Left forelimb (tissue), 1 donor: ENCODE data around the gene PDE10A.
"Not testable (repeated sequence)": the region's sequence is repeated elsewhere in the genome, so short reads cannot be mapped to it uniquely, and the experiment has no call there.

Experiments used
- DNase-seq: peaks from one replicate; pipeline ENCODE4 v3.0.0-alpha.2; 2018; ENCODE audit warnings: low spot score

The PDE10A gene

DNA sequence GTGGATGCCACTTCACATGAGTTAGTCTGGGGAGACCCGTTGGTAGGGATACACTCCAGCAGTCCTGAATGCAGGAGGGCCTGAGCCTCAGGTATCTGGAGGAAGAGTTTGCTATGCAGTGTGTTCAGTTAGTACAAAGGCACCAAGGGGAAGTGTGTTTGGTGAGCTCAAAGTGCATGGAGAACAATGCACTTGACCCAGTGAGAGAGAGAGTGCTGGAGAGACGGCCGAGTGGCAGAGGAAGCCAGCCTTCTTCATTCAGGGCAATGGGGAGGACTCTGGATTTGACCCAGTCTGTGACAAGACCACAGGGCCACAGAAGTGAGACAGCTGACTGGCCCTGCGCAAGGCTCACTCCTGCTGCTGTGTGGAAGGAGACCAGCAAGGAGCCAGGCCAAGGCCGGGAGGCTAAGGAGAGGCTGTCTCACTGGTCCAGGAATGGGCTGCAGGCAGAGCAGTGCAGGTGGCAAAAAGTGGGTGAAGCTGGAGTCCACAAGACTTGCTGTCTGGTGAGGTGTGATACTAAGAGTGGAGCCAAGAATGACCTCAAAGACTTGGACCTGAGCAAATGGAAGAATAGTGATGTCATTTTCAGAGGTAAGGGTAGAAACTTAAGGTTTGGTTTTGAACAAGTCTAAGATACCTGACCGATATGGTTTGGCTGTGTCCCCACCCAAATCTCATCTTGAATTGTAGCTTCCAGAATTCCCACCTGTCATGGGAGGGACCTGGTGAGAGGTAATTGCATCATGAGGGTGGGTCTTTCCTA lies 38.0 kb downstream of the PDE10A start:
- DNase-seq, result no peak

DNA sequence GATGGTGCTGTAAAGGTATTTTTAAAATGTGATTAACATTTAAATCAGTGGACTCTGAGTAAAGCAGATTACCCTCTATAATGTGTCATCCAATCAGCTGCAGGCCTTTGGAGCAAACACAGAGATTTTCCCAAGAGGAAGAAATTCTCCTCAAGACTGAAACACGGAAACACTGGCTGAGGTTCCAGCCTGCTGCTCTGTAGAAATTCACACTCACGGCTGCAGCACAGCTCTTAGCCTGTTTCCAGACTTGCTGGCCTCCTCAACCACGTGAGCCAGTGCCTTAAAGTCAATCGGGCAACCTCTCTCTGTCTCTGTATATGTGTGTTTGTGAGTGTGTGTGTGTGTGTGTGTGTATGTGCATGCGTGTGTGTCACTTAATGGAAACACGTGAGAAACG lies 41.1 kb downstream of the PDE10A start:
- DNase-seq, result no peak

DNA sequence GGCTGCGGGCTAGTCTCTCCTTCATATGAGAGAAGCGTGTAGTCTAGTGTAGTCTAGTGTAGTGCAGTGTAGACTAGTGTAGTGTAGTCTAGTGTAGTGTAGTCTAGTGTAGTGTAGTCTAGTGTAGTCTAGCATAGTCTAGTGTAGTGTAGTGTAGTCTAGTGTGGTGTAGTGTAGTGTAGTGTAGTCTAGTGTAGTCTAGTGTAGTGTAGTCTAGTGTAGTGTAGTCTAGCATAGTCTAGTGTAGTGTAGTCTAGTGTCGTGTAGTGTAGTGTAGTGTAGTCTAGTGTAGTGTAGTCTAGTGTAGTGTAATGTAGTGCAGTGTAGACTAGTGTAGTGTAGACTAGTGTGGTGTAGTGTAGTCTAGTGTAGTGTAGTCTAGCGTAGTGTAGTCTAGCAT lies 44.1 kb downstream of the PDE10A start:
- not testable (repeated sequence) for DNase-seq

DNA sequence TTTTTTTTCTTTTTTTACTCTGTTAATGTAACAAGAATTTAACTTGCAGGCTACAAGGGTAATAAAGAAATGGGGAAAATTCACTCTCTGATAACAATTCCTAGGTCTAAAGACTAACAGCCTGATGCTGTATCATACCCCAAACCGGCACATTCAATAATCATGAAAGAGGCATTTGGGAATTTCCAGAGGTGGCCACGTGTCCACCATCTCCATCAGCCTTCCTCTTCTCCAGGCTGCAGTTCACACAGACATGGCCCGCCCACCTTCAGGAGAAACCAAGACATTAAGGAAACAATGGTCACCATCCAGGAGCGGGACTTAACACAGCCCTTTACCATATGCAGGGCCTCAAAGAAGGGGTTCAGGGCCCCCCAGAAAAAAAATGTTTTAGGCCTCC lies 44.8 kb downstream of the PDE10A start:
- no peak for DNase-seq

DNA sequence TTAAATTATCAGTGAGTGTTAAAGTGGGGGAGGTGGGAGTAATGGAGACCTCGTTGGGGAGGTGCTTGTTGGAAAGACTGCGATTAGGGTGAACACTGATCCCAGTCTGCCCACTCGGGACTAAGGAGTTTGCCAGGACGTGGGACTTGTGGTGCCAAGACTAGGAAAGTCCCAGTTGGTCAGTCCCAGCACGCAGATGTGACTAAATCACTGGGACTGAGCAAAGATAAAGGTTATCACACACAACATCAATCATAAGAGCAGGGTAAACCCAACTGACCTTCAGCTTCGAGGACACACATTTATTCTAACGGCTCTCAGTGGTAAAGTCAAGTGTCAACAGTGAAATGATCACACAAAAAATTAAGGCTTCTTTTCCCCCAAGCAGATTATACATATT lies 45.5 kb downstream of the PDE10A start:
- no peak for DNase-seq

DNA sequence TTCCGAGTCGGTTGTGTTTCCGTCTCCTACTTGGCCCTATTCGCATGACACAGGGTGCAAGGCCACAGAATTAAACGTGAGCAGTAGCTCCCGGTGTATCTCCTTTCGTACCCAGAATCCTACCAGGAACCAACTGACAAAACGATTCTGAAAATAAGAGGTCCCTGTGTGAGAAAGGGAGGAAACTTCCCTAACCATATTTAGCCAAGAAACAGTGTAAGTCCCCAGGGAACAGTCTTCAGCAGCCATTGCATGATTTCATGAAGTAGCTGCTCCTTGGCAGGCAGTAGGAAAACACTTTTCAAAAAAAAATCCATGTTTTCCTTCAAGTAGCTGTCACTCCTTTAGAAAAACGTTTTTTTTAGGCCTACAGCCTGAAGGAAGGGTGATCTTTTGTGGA lies 46.9 kb downstream of the PDE10A start:
- no peak for DNase-seq

DNA sequence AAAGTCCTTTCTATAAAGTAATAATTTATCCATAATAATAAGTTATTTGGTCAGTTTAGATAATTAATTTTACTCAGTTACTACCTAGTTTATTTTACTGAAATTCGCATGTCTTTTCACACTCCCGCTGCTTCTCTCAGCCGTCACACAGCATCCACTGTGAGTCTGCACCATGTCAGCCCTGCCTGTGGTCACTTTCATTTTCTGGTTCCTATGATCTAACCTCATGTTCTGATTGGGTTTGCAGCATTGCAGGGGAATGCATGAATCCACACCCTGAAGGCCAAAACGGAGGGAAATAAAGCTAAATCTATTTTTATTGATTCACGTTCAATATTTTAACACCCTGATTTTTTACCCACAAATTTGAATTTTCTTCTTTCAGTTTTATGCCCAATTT lies 47.4 kb downstream of the PDE10A start:
- DNase-seq, result no peak

DNA sequence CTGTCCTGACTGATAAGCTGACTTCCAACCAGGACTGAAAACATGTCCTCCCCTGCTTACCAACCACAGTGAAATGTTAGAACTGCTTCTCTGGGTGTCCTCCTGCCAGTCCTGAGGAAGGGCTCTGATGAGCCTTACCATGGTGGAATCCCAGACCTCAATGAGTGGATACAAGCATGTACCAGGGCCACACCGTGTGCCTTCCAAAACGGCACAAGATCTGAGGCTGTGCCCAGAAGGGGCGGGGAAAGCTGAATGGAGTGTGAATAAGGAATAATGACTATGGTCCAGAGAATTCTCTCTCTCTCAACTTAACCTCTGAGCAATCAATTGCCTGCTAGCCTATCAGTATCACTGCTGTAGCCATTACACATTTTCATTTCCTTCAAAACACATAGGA lies 51.7 kb downstream of the PDE10A start:
- DNase-seq, result no peak

DNA sequence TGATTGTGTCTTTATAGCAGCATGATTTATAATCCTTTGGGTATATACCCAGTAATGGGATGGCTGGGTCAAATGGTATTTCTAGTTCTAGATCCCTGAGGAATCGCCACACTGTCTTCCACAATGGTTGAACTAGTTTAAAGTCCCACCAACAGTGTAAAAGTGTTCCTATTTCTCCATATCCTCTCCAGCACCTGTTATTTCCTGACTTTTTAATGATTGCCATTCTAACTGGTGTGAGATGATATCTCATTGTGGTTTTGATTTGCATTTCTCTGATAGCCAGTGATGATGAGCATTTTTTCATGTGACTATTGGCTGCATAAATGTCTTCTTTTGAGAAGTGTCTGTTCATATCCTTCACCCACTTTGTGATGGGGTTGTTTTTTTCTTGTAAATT lies 54.5 kb downstream of the PDE10A start:
- not testable (repeated sequence) for DNase-seq

DNA sequence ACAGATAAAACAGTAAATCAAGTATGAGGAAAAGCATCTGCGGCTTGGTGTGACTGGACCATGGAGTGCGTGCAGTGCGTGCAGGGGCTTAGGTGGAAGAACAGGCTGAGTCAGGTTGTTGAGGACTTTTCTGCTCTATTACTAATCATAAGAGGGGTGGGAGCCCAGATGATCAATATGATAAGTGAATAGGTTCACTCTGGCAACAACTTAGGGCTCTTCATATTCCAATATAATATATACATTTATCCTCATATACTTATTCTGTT lies 56.4 kb downstream of the PDE10A start:
- DNase-seq, result no peak

DNA sequence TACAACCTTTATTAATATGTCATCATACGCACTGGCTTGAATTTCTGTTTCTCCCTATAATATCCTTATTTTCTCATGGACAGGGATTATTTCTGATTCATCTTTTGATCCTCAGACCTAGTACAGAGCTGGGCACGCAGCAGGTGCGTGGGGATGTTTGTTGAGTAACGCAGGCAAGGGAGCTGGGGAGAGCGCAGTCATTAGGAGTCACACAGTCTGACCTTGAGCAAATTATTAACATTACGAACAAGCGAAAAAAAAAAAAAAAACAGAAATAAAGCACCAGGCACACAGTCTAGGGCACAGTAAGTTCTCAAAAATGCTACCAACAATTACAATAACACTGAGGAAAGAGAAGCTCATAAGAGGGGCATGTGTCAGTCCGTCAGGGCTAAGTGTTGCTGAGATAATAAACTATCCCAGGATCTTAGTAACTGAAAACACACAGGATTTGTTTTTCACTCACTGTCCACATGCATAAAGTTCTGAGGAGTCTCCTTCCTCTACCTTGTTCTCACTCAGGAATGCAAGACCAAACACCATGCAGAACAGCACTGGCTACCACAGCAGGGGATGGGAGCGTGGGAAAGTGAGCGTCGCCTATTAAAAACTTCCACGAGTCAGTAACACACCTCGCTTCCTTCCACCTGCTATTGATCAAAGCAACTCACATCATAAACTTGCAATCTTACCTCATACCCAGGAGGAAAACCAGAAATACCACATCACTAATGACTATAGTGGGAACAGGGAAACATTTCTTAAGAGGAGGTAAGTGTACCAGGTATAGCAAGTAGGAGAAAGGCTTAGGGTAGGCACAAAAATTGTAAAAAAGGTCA lies 56.9 kb downstream of the PDE10A start:
- DNase-seq, result no peak

DNA sequence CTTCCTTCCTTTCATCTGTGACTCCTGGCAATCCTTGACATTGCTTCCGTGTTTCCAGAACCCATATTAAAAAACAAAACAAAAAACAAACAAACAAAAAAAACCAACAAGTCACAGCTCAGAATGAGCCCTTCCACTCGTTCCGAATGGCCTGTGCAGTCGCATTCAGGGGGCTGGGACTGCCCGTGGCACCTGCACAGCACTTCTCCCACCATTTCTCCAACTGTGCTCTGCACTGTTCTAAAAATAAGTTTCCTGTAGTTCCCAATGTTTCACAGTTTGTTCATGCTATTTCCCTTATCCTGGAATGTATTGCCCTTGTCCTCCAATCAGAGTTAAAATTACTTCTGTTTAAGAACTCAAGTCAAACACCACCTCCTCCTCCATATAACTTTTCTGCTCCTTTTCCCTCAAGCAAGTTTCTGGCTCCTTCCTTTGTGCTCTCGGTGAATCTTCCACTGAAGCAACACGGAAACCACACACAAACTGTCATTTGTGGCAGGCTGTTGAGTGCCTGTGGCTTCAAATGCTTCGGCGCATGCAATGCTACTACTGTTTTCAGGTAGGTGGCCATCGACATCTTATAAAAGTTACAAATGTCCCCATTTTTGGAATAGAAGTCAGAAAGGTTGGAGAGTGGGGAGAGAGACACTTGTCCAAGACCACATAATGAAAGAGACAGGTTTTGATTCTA lies 57.7 kb downstream of the PDE10A start:
- DNase-seq, result no peak

DNA sequence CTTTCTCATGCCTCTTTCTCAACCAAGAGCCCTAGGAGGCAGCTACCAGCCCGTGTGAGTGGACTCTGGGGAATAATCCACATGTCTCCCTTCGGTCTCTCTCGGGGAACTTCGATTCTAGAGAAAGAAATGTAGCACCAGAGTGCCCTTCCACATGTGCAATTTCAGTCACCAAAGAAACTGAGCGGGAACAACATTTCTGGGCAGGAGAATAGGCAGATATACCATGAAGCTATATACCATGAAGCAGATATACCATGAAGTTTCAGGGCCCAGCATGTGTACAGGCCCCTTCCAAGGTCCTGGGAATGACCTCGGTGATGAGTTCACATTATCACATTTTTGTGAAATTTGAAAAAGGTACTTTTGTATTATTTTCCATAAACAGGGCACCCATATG lies 60.8 kb downstream of the PDE10A start:
- no peak for DNase-seq

DNA sequence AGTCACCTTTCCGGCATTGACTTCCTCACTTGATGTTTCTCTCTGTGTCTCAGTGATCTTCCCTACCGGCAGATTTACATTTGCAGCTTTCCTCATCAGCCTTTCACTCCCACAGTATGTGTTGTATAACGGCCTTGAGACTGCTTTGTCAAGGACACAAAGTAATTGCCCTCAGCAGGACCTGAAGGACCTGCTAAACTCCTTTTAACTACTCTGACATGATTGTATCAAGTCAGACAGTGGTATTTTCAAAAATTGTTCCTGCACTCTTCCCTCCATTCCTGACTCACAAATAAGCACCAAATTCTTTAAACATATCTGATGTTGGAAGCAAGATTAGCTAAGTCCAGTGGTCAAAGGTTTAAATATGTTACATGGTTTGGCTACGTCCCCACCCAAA lies 62.4 kb downstream of the PDE10A start:
- no peak for DNase-seq

DNA sequence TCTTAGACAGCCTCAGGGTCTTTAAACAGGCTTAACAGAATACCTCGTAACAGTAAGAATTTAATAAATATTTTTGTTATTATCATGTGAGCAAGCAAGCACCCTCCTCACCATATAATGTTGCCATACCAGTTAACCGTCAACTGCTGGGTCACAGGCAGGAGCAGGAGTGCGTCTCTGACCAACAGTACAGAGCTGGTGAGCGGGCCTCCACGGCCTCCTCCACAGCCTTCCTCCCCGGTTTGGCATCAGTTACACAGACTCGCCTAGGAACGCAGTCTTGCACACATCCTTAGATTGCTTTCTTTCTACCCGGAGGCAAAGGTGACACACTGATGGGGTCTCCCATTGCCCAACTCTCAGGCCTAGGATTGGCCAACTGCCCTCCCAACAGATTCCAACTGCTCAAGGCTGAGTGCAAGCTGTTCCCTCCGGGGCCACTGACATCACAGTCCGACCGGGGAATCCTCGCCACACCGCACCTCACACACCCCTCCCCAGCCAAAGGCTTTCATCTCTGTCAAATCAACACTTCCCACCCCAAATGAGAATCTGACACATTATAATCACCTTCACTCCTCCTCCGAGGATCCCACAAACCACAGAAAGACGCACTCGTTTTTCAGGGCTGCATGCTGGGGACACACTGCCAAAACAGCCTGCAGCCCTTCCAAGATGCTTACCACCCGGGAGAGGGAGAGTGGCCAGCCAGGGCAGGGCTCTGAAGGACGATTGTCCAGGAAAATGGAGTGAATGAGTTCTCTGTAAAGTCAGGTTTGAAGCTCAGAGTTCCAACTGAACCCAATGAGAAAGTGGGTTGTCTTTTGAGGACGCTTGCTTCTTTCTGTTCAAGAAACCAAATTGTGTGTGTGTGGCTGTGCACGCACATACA lies 63.2 kb downstream of the PDE10A start:
- DNase-seq, result no peak

DNA sequence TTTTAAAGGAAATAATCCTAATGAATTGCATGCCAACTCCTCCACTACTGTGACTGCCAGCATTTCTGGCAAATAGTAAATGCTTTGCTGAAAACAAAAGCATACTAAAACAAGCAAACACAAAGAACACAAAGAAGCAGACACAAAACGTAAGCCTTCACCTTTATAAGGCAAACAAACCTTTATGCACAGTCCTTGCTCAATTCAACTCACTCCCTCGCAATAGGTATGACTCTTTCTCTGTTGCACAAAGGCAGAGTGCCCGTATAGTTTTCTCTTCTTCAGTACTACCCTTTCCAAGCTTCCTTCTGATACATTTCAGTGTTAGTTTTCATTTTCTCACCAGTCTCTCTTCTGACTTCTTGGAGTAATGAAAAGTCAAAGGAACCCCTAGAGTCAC lies 63.9 kb downstream of the PDE10A start:
- no peak for DNase-seq

DNA sequence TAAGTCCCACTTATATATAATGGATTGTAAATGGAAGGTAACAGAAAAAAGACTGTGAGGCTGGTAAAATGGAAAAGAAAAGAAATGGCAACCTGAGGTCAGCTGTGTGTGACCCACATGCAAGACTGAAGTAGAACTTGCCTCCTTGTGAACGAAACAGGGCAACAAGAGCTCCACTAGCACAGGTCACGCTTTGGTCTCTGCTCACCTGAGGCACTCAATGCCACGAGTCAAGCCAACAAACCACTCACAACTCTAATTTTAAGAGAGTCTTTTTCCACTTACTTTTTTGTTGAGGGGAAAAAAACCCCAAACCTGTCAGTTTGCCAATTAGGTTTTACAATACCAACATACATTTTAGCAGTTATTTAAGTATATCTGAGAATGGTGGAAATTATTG lies 65.2 kb downstream of the PDE10A start:
- DNase-seq, result no peak

DNA sequence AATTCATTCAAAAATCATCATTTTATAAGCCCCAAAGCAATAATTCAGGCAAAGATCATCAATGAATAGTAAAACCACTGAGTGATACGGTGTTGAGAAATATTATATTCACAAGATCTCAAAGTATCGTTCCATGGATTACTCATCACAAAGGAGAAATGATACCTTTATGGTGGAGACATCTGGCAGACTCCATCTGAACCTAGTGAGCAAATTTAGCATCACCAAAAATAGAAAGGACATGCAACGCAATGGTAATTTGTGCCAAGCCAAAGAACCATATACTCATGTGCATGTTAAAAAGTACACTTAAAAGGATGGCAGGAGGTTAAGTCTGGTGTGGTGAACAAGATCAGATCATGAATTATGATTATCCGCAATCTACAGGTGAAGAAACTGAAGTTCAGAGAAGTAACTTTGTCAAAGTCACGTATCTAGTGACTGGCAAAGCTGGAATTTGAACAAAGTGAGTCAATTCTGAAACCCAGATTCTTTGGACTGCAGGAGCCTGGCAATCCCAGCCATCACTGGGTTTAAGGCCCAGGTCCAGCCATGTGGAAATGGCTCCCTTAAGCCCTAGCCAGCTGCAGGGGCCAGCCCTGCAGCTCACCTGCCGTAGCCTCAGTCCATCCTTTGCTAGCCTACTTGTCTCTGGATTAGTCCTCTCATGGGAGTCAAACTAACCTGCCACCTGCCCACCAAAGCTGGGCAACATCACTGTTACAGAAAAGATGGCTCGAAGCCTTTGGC lies 68.3 kb downstream of the PDE10A start:
- DNase-seq, result no peak

DNA sequence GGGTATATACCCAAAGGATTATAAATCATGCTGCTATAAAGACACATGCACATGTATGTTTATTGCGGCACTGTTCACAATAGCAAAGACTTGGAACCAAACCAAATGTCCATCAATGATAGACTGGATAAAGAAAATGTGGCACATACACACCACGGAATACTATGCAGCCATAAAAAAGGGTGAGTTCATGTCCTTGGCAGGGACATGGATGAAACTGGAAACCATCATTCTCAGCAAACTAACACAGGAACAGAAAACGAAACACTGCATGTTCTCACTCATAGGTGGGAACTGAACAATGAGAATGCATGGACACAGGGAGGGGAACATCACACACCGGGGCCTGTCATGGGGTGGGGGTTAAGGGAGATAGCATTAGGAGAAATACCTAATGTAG lies 70.1 kb downstream of the PDE10A start:
- not testable (repeated sequence) for DNase-seq

DNA sequence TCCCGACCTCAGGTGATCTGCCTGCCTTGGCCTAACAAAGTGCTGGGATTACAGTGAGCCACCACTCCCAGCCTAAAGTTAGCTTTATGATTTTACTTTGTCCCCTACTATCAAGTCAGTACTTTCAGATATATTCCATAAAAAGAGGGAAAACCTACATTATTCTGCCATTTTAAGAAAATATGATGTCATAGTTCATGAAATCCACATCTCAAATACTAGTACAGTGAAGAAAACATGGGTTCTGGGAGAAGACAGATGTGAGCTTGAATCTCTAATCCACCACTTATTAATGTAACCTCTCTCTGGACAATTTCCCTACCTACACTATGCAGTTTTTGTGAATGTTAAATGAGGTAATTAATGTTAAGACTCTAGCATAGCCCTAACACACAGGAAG lies 74.5 kb downstream of the PDE10A start:
- no peak for DNase-seq

DNA sequence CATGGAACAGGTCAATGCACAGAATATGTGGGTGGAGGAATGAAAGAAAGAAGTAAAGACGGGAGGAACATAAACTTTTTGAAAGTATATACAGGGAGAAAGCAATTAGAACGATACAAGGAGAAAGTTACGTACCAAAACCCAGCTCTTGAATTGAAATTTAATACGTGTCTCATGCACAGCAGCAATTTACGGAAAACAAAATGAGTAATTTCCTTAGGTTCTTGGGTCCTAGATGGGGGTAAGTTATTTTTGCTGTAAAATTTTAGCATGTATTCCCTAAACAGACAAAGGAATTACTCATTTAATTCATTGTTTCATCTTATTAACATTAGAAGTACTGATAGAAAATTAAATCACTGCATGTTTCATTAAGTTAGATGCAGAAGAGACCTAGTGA lies 75.8 kb downstream of the PDE10A start:
- no peak for DNase-seq
